ENCODE results near the gene ADAMTSL5. TPM values are rescaled to one million over a fixed set of nuclear protein-coding genes. Genes with fewer than 3 reads are reported as not detected.
A peak's percentile ranks its signal among the peaks of the same experiment; 100 is the strongest.

ADAMTSL5 gene
- total and polyA plus RNA-seq, 2 of the 13 experiments (the other 11 are each of a cell fraction or from before 2014, with no cell fraction given) = 0.60 to 2.7 TPM

GRCh38 chr19:1507763-1508506 is 4.9 kb downstream of the ADAMTSL5 start:
- peak; percentile 4 for FAIRE-seq
- Histone ChIP-seq H3K79me2 (ENCODE audit: insufficient read depth, low read length) (no peaks in the 10 kb centered on the region), H4K20me1 (ENCODE audit: insufficient read depth, low read length) (no peaks in the 10 kb centered on the region), H3K4me3 (replicated peaks in 1 of 3; ENCODE audit: insufficient read depth in 1 of 3, low read depth in 2 of 3, low read length in 3 of 3) (no peak overlapping the region), H3K27me3 (ENCODE audit: control insufficient read depth in 1 of 2, insufficient read depth in 2 of 2, low read length in 2 of 2) (no peaks in the 10 kb centered on the region), H3K4me2 (ENCODE audit: low read depth, low read length) (no peak overlapping the region), H3K27ac (ENCODE audit: extremely low read length, insufficient read depth, low read length) (no peak overlapping the region), H3K4me1 (ENCODE audit: insufficient read depth, low read length) (peaks cover 39% of the 10 kb centered on the region), H3K36me3 (replicated peaks in 1 of 2; ENCODE audit: control insufficient read depth in 1 of 2, insufficient read depth in 2 of 2, low read length in 2 of 2) (no peaks in the 10 kb centered on the region), H2AFZ (ENCODE audit: low read length) (no peak overlapping the region), H3K9ac (ENCODE audit: insufficient read depth, low read depth, low read length) (no peak overlapping the region), H3K9me3 (ENCODE audit: low read length) (no peaks in the 10 kb centered on the region)
- DNase-seq (ENCODE audit: low spot score) = peak; percentile 54
- no TSS peak for BruUV-seq (replicated peaks)
- WGBS (ENCODE audit: low lambda C conversion rate) = 69% methylated on average over 36 of the region's 46 CpGs
- CTCF ChIA-PET (ENCODE audit: low intra/inter-chr PET ratio, low total read pairs) = no interaction called here
- POLR2A ChIA-PET = interaction anchor here (2.1 kb wide), 1 partner anchor 15 kb away, joined by 8 read pairs; no protein-coding TSS in a partner anchor
- in situ Hi-C loops (cut with HindIII; ENCODE audit: extremely low pct_ligation_motif_present, low pct_unique_long_range_greater_than_20kb) = no loop called here
- peak; percentile 38 for ATAC-seq
- intact Hi-C loops (cut with micrococcal nuclease; ENCODE audit: unreplicated experiment) = no loop called here
- TF ChIP-seq NFYC (CRISPR knock-in tag; IDR thresholded peaks at IDR 0.05) = peak; percentile 91
- TF ChIP-seq GABPB1 (CRISPR knock-in tag; IDR thresholded peaks at IDR 0.05) = peak; percentile 49; the same call in 1 of the 2 replicates
- peak; percentile 36; the same call in 1 of the 2 replicates for TF ChIP-seq HOXA3 (CRISPR knock-in tag; IDR thresholded peaks at IDR 0.05)
- 0 out of 2 replicates have a peak, but pooled peaks have one; percentile 19 for TF ChIP-seq MAX (IDR thresholded peaks at IDR 0.05)
- TF ChIP-seq, protein P1, sequence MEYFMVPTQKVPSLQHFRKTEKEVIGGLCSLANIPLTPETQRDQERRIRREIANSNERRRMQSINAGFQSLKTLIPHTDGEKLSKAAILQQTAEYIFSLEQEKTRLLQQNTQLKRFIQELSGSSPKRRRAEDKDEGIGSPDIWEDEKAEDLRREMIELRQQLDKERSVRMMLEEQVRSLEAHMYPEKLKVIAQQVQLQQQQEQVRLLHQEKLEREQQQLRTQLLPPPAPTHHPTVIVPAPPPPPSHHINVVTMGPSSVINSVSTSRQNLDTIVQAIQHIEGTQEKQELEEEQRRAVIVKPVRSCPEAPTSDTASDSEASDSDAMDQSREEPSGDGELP (IDR thresholded peaks at IDR 0.05; ENCODE audit: borderline replicate concordance, low read depth) = peak; percentile 82; the same call in 1 of the 2 replicates
- TF ChIP-seq, protein P2, sequence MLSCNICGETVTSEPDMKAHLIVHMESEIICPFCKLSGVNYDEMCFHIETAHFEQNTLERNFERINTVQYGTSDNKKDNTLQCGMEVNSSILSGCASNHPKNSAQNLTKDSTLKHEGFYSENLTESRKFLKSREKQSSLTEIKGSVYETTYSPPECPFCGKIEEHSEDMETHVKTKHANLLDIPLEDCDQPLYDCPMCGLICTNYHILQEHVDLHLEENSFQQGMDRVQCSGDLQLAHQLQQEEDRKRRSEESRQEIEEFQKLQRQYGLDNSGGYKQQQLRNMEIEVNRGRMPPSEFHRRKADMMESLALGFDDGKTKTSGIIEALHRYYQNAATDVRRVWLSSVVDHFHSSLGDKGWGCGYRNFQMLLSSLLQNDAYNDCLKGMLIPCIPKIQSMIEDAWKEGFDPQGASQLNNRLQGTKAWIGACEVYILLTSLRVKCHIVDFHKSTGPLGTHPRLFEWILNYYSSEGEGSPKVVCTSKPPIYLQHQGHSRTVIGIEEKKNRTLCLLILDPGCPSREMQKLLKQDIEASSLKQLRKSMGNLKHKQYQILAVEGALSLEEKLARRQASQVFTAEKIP (CRISPR knock-in tag; IDR thresholded peaks at IDR 0.05; ENCODE audit: borderline replicate concordance) = no peak
- peak; percentile 87 for TF ChIP-seq ZBTB33 (CRISPR knock-in tag; IDR thresholded peaks at IDR 0.05)
- TF ChIP-seq, protein P3, sequence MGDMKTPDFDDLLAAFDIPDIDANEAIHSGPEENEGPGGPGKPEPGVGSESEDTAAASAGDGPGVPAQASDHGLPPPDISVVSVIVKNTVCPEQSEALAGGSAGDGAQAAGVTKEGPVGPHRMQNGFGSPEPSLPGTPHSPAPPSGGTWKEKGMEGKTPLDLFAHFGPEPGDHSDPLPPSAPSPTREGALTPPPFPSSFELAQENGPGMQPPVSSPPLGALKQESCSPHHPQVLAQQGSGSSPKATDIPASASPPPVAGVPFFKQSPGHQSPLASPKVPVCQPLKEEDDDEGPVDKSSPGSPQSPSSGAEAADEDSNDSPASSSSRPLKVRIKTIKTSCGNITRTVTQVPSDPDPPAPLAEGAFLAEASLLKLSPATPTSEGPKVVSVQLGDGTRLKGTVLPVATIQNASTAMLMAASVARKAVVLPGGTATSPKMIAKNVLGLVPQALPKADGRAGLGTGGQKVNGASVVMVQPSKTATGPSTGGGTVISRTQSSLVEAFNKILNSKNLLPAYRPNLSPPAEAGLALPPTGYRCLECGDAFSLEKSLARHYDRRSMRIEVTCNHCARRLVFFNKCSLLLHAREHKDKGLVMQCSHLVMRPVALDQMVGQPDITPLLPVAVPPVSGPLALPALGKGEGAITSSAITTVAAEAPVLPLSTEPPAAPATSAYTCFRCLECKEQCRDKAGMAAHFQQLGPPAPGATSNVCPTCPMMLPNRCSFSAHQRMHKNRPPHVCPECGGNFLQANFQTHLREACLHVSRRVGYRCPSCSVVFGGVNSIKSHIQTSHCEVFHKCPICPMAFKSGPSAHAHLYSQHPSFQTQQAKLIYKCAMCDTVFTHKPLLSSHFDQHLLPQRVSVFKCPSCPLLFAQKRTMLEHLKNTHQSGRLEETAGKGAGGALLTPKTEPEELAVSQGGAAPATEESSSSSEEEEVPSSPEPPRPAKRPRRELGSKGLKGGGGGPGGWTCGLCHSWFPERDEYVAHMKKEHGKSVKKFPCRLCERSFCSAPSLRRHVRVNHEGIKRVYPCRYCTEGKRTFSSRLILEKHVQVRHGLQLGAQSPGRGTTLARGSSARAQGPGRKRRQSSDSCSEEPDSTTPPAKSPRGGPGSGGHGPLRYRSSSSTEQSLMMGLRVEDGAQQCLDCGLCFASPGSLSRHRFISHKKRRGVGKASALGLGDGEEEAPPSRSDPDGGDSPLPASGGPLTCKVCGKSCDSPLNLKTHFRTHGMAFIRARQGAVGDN (CRISPR knock-in tag; IDR thresholded peaks at IDR 0.05) = 0 out of 2 replicates have a peak, but pooled peaks have one; percentile 32
- TF ChIP-seq CREB1 (IDR thresholded peaks at IDR 0.05) = peak; percentile 50; the same call in 1 of the 2 replicates
- TF ChIP-seq CREB1 (CRISPR knock-in tag; IDR thresholded peaks at IDR 0.05) = peak; percentile 78; the same call in 1 of the 2 replicates
- peak; percentile 49; the same call in 1 of the 2 replicates for TF ChIP-seq ATF1 (CRISPR knock-in tag; IDR thresholded peaks at IDR 0.05)
- no peak for TF ChIP-seq ZNF569 (CRISPR knock-in tag; IDR thresholded peaks at IDR 0.05; ENCODE audit: borderline replicate concordance)

All from HepG2 (cell line).